Thyroid gland (tissue), 4 donors: ENCODE data around the gene SMARCAL1.

ENCODE experiments used
- POLR2A ChIP-seq, 2 donors: fragments of 450-650 bp; IDR thresholded peaks; one replicate each; pipeline ENCODE4 v1.6.1; 2017; ENCODE audit warnings: antibody characterized with exemption in 2 of 2, mild to moderate bottlenecking in 2 of 2, moderate library complexity in 1 of 2
- TF ChIP-seq, protein P1 (sequence below), 6 experiments: fragments of 200-600 bp in 3 of 6; fragments of 450-650 bp in 3 of 6; sonication (generic) in 3 of 6; IDR thresholded peaks; one replicate each; pipeline ENCODE4 v1.5.1; 2016 to 2019; ENCODE audit warnings: antibody characterized with exemption in 6 of 6, mild to moderate bottlenecking in 2 of 6, inconsistent platforms in 1 of 6, moderate library complexity in 1 of 6

DNA sequence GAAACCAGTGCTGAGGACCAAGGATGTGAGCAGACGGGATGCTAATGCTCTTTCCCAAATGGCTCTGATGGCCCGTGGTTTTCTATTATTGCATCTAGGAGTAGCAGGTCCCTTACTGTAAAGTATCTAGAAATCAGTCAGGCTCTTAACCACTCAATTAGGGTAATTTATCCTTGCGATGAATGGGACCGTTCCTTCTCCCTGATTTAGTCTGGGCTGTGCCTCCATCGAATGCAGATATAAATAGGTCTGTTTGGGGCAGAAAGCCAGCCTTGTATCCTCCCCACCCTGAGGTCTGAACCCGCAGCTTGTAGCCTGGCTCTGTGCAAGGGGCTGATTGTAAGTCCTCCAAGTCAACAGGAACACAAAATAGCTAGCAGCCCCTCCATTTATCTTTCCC lies 9.5 kb upstream of the SMARCAL1 start:
- TF ChIP-seq POLR2A (IDR thresholded peaks at IDR 0.05): no peak
- TF ChIP-seq, protein P1, sequence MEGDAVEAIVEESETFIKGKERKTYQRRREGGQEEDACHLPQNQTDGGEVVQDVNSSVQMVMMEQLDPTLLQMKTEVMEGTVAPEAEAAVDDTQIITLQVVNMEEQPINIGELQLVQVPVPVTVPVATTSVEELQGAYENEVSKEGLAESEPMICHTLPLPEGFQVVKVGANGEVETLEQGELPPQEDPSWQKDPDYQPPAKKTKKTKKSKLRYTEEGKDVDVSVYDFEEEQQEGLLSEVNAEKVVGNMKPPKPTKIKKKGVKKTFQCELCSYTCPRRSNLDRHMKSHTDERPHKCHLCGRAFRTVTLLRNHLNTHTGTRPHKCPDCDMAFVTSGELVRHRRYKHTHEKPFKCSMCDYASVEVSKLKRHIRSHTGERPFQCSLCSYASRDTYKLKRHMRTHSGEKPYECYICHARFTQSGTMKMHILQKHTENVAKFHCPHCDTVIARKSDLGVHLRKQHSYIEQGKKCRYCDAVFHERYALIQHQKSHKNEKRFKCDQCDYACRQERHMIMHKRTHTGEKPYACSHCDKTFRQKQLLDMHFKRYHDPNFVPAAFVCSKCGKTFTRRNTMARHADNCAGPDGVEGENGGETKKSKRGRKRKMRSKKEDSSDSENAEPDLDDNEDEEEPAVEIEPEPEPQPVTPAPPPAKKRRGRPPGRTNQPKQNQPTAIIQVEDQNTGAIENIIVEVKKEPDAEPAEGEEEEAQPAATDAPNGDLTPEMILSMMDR (IDR thresholded peaks at IDR 0.05): no peak
